ENCODE results near the gene PTGES. TPM values are rescaled to one million over a fixed set of nuclear protein-coding genes. Genes with fewer than 3 reads are reported as not detected.

PTGES gene
- total and polyA plus RNA-seq, 9 of the 15 experiments (the other 6 are each of a cell fraction or from before 2014, with no cell fraction given) = 0.13 TPM; not detected in 8

GRCh38 chr9:129774791-129775447 is 22.1 kb upstream of the PTGES start (continued):
- TF ChIP-seq E2F6 (IDR thresholded peaks at IDR 0.05; ENCODE audit: borderline replicate concordance in 1 of 2, extremely low read depth in 1 of 2, insufficient read depth in 1 of 2, insufficient read length in 1 of 2, low read depth in 1 of 2, low read length in 1 of 2, poor library complexity in 1 of 2, severe bottlenecking in 1 of 2) (peak in 1 of 2 experiments; percentile 37), BRD4 (IDR thresholded peaks at IDR 0.05) (no peak)

- peak in 1 of 4 experiments; percentile 24 for DNase-seq (ENCODE audit: extremely low read depth in 1 of 4, low spot score in 3 of 4)
- no TSS peak for BruUV-seq (replicated peaks)
- Histone ChIP-seq H3K27me3 (ENCODE audit: control insufficient read depth in 2 of 2, insufficient read depth in 2 of 2, low read length in 2 of 2) (no peaks in the 10 kb centered on the region), H4K20me1 (replicated peaks; ENCODE audit: control insufficient read depth, insufficient read depth, low read length) (no peaks in the 10 kb centered on the region), H2AFZ (ENCODE audit: low read depth, low read length) (0 out of 2 replicates have a peak overlapping the region, but pooled peaks have one; percentile 11), H3K4me1 (replicated peaks in 1 of 2; ENCODE audit: control insufficient read depth in 2 of 2, insufficient read depth in 2 of 2, low read length in 2 of 2) (peaks cover 24 to 37% of the 10 kb centered on the region in 2 experiments), H3K9ac (ENCODE audit: insufficient read depth in 1 of 2, low read depth in 2 of 2, low read length in 2 of 2) (peak overlapping the region in 1 of 2 experiments; percentile 31; a peak in 1 of 4 replicates), H3K9me1 (ENCODE audit: control insufficient read depth, insufficient read depth, low read length) (peaks cover 4% of the 10 kb centered on the region), H3K4me2 (ENCODE audit: insufficient read depth, low read length) (no peak overlapping the region), H3K79me2 (ENCODE audit: control insufficient read depth, insufficient read depth, low read length) (no peaks in the 10 kb centered on the region), H3K4me3 (no peak overlapping the region), H3K27ac (ENCODE audit: extremely low read depth, low read depth, low read length) (no peak overlapping the region), H3K9me3 (replicated peaks; ENCODE audit: control insufficient read depth, insufficient read depth, low read depth, low read length) (no peaks in the 10 kb centered on the region), H3K36me3 (ENCODE audit: control insufficient read depth, insufficient read depth, low read length) (no peaks in the 10 kb centered on the region)
- no peak for ATAC-seq
- in situ Hi-C loops (cut with MboI) (no loop called here), intact Hi-C loops (cut with micrococcal nuclease) (no loop called here)
- POLR2A ChIA-PET = interaction anchor here (0.5 to 2.2 kb wide), 8 partner anchors 10 to 1612 kb away, joined by 3 to 5 read pairs (median 4); no protein-coding TSS in a partner anchor
- WGBS (ENCODE audit: insufficient coverage, low coverage, missing lambda C conversion rate) = 21% methylated on average over 10 of the region's 10 CpGs
- CTCF ChIA-PET (ENCODE audit: low intra/inter-chr PET ratio) = interaction anchor here (0.7 kb wide), 1 partner anchor 36 kb away, joined by 6 read pairs; no protein-coding TSS in a partner anchor
- no peak for FAIRE-seq
- no peak for TF ChIP-seq ETV6 (IDR thresholded peaks at IDR 0.05; ENCODE audit: borderline replicate concordance in 1 of 2, low read depth in 2 of 2, low read length in 1 of 2)
- no peak for TF ChIP-seq ETV6 (CRISPR knock-in tag; IDR thresholded peaks at IDR 0.05; ENCODE audit: borderline replicate concordance)
- TF ChIP-seq RBM25 (IDR thresholded peaks at IDR 0.05; ENCODE audit: low read depth, low read length, severe bottlenecking) = peak; percentile 68
- TF ChIP-seq HMGXB4 (CRISPR knock-in tag; IDR thresholded peaks at IDR 0.05) = no peak
- no peak for TF ChIP-seq TEAD1 (CRISPR knock-in tag; IDR thresholded peaks at IDR 0.05)
- no peak for TF ChIP-seq ZZZ3 (IDR thresholded peaks at IDR 0.05)
- TF ChIP-seq BRCA1 (IDR thresholded peaks at IDR 0.05) = no peak
- TF ChIP-seq BRCA1 (CRISPR knock-in tag; IDR thresholded peaks at IDR 0.05) = no peak
- TF ChIP-seq, protein P1, sequence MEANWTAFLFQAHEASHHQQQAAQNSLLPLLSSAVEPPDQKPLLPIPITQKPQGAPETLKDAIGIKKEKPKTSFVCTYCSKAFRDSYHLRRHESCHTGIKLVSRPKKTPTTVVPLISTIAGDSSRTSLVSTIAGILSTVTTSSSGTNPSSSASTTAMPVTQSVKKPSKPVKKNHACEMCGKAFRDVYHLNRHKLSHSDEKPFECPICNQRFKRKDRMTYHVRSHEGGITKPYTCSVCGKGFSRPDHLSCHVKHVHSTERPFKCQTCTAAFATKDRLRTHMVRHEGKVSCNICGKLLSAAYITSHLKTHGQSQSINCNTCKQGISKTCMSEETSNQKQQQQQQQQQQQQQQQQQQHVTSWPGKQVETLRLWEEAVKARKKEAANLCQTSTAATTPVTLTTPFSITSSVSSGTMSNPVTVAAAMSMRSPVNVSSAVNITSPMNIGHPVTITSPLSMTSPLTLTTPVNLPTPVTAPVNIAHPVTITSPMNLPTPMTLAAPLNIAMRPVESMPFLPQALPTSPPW (CRISPR knock-in tag; IDR thresholded peaks at IDR 0.05) = peak; percentile 54; the same call in 1 of the 2 replicates
- no peak for TF ChIP-seq MAFF (IDR thresholded peaks at IDR 0.05; ENCODE audit: low read length)
Measured at GRCh38 chr9:129773262-129774048, 20.6 kb upstream of the PTGES start.
